Activated CD4-positive, alpha-beta memory T cell treated with anti-CD3 and anti-CD28 coated beads, Interleukin-2, amount 10 ng/mL, durations not matched to agents 7 days and 5 days (primary cell): Measurements from ENCODE around the gene SWSAP1. TPM values are rescaled to one million over a fixed set of nuclear protein-coding genes. Genes with fewer than 3 reads are reported as not detected.
A peak's percentile ranks its signal among the peaks of the same experiment; 100 is the strongest.
"Not testable (repeated sequence)": the region's sequence is repeated elsewhere in the genome, so short reads cannot be mapped to it uniquely, and the experiment has no call there.

Source experiments
- CTCF ChIA-PET: fragments of 350-600 bp; sonication (Branson Sonifier 250); formaldehyde crosslinking; loops from one replicate; lab custom pipeline; 2021; ENCODE audit warnings: antibody characterized with exemption, inconsistent platforms; lab: Charles Lee
- POLR2A ChIA-PET: fragments of 350-600 bp; sonication (Branson Sonifier 250); formaldehyde crosslinking; loops from one replicate; lab custom pipeline; 2021; ENCODE audit warnings: antibody characterized with exemption; lab: Charles Lee
- DNase-seq: peaks from one replicate; pipeline ENCODE4 v3.0.0-alpha.2; 2020
- H3K27ac Mint-ChIP-seq: one replicate; pipeline ENCODE4 v1.8.0; 2021; ENCODE audit warnings: mild to moderate bottlenecking, mixed read lengths
- H3K27me3 Mint-ChIP-seq: one replicate; pipeline ENCODE4 v1.8.0; 2021; ENCODE audit warnings: mixed read lengths
- H3K36me3 Mint-ChIP-seq: one replicate; pipeline ENCODE4 v1.8.0; 2021; ENCODE audit warnings: low read depth, mixed read lengths
- H3K4me1 Mint-ChIP-seq: one replicate; pipeline ENCODE4 v1.8.0; 2021; ENCODE audit warnings: mixed read lengths
- H3K4me3 Mint-ChIP-seq: one replicate; pipeline ENCODE4 v1.8.0; 2021; ENCODE audit warnings: mild to moderate bottlenecking, mixed read lengths
- H3K9me3 Mint-ChIP-seq: one replicate; pipeline ENCODE4 v1.8.0; 2021; ENCODE audit warnings: mixed read lengths
- total RNA-seq, 2 experiments: library from RNA; stranded (reverse); gene quantifications; one replicate each; pipeline ENCODE4 v1.2.3, GENCODE V29; 2021

Gene SWSAP1
- total RNA-seq, 2 experiments from 2014 or later = 2.6 to 2.9 TPM

DNA sequence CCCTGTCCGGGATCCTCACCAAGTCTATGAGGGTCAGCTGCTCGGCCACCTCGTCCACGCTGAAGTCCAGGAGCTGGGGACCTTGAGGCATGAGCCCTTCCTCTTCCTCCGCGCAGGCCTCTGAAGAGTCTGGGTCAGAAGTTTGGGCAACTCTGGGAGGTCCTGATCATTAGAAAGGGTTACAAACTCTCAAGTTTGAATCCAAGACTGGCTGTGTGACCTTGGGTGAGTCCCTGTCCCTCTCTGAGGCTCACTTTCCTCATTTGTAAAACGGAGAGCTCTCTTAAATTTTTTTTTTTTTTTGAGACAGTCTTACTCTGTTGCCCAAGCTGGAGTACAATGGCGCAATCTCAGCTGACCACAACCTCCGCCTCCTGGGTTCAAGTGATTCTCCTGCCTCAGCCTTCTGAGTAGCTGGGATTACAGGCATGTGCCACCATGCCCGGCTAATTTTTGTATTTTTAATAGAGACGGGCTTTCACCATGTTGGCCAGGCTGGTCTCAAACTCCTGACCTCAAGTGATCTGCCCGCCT lies 32.3 kb downstream of the SWSAP1 start:
- H3K4me1 Mint-ChIP-seq, H3K4me3 Mint-ChIP-seq, H3K27ac Mint-ChIP-seq, DNase-seq, POLR2A ChIA-PET, H3K36me3 Mint-ChIP-seq, H3K9me3 Mint-ChIP-seq: not testable (repeated sequence)
- CTCF ChIA-PET = interaction anchor here (0.6 to 2.1 kb wide), 4 partner anchors 26 to 1305 kb away, joined by 3 to 9 read pairs (median 4); no protein-coding TSS in a partner anchor
- peaks cover 10% of the 10 kb centered on the region for H3K27me3 Mint-ChIP-seq

DNA sequence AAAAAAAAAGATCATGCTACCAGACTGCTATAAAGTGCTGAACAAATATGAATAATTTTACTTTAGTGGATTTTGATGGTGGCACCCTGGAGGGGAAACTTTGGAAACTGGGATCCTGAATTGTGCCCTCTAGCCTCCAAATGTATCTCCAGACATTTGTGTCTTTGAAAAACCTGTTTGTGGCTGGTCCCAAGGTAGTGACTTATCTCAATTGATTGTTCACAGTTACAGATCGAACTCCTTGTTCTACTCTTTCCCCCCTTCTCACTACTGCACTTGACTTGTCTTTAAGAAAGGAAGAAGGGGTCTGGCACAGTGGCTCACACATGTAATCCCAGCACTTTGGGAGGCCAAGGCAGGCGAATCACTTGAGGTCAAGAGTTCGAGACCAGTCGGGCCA lies 34.1 kb downstream of the SWSAP1 start:
- CTCF ChIA-PET = interaction anchor here (2.1 kb wide), 1 partner anchor 28 kb away, joined by 9 read pairs; no protein-coding TSS in a partner anchor
- H3K9me3 Mint-ChIP-seq = no peaks in the 10 kb centered on the region
- DNase-seq = no peak
- POLR2A ChIA-PET = no interaction called here
- peaks cover 10% of the 10 kb centered on the region for H3K27me3 Mint-ChIP-seq
- no peaks in the 10 kb centered on the region for H3K4me1 Mint-ChIP-seq
- no peak overlapping the region for H3K27ac Mint-ChIP-seq
- H3K4me3 Mint-ChIP-seq = no peak overlapping the region
- H3K36me3 Mint-ChIP-seq = no peaks in the 10 kb centered on the region

DNA sequence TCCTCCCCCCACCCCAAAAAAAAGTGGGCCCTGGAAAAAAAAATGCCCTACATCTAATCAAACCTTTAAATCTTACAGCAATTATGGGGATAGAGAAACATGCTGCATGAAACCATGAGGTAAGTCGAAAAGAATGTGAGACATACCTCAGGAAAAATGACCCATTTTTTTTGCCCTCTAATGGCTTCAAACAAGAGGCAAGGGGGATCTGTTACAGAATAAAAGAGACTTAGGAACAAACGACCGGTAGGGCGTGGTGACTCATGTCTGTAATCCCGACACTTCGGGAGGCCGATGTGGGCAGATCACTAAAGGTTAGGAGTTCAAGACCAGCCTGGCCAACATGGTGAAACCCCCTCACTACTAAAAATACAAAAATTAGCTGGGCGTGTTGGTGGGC lies 36.2 kb downstream of the SWSAP1 start:
- Mint-ChIP-seq H3K27ac (no peak overlapping the region), H3K9me3 (no peaks in the 10 kb centered on the region), H3K36me3 (no peaks in the 10 kb centered on the region), H3K4me3 (no peak overlapping the region), H3K4me1 (no peaks in the 10 kb centered on the region), H3K27me3 (peaks cover 14% of the 10 kb centered on the region)
- no peak for DNase-seq
- POLR2A ChIA-PET = no interaction called here
- CTCF ChIA-PET = interaction anchor here (2.2 kb wide), 1 partner anchor 29 kb away, joined by 7 read pairs; no protein-coding TSS in a partner anchor

DNA sequence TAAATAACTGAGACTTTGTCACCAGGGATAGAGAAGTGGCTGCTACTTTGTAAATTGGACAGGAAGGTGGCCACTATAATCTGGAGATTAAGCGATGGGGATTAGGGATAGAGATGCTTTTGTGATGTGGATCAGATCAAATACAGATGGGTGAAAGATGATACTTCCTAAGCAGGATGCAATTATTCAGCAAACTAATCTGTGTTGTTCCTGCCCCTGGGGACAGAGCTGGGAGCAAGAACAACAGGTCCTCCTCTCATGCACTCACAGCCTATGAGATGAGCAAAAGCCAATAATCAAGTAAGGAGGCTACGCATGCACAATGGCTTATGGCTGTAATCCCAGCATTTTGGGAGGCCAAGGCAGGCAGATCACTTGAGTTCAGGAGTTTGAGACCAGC lies 40.1 kb downstream of the SWSAP1 start:
- Mint-ChIP-seq H3K27me3 (peaks cover 36% of the 10 kb centered on the region), H3K36me3 (no peaks in the 10 kb centered on the region), H3K27ac (no peak overlapping the region), H3K9me3 (no peaks in the 10 kb centered on the region), H3K4me3 (no peak overlapping the region), H3K4me1 (no peaks in the 10 kb centered on the region)
- ChIA-PET CTCF (no interaction called here), POLR2A (no interaction called here)
- no peak for DNase-seq

DNA sequence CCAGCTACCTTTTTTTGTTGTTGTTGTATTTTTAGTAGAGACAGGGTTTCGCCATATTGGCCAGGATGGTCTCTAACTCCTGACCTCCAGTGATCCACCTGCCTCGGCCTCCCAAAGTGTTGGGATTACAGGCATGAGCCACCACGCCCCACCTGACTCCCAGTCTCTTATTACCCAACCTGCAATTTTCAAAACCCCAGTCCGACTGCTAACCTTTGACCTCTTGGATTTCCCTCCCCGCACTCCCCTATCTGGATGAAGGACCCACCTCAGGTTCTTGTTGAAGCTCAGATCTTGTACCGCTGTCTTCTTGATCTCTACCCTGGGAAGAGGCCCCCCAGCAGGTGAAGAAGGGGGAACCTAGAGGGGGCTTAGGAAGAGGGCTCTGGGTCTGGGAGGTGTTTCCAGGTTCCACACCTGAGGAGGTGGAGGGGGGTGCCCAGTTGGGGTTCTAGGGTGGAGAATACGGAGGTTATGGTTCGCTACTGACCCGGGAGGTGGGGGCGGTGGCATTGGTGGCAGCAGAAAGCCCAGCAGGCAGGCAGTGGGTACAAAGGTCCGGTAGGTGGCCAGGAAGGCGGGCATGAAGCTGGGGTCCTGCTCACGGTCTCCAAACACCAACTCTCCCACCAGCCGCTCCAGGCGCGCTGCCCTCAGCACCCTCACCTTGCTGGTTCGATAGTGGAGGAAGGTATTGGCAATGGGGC lies 42.0 kb downstream of the SWSAP1 start:
- Mint-ChIP-seq H3K4me1 (peaks cover 11% of the 10 kb centered on the region), H3K36me3 (no peaks in the 10 kb centered on the region), H3K27ac (no peak overlapping the region), H3K9me3 (no peaks in the 10 kb centered on the region), H3K4me3 (no peak overlapping the region), H3K27me3 (peaks cover 44% of the 10 kb centered on the region)
- no peak for DNase-seq
- POLR2A ChIA-PET = no interaction called here
- CTCF ChIA-PET = no interaction called here

DNA sequence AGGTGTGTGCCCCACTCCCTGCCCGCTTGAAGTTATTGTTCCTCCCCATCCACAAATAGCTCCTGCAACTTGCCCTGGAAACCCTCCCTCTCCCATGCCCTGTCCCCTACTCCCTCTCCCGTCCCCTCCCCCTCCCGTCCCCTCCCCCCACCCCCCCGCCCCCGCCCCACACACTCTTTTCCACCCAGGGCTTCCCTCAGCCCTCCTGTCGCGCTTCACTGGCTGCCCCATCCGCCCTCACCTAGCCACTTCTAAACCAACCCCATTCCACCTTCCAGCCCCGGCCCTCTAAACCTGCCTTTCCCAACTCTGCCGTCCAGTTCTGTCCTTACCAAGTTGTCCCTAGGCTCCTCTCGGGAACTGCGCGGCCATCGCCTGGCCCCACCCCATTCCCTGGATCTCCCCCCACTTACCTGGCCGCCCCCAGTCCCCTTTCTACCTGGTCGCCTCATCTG lies 43.7 kb downstream of the SWSAP1 start:
- H3K27me3 Mint-ChIP-seq = peaks cover 57% of the 10 kb centered on the region
- DNase-seq = no peak
- H3K4me3 Mint-ChIP-seq = no peak overlapping the region
- peaks cover 26% of the 10 kb centered on the region for H3K4me1 Mint-ChIP-seq
- no peak overlapping the region for H3K27ac Mint-ChIP-seq
- ChIA-PET CTCF (interaction anchor here (0.6 kb wide), 1 partner anchor 10 kb away, joined by 4 read pairs; no protein-coding TSS in a partner anchor), POLR2A (no interaction called here)
- H3K9me3 Mint-ChIP-seq = no peaks in the 10 kb centered on the region
- no peaks in the 10 kb centered on the region for H3K36me3 Mint-ChIP-seq

DNA sequence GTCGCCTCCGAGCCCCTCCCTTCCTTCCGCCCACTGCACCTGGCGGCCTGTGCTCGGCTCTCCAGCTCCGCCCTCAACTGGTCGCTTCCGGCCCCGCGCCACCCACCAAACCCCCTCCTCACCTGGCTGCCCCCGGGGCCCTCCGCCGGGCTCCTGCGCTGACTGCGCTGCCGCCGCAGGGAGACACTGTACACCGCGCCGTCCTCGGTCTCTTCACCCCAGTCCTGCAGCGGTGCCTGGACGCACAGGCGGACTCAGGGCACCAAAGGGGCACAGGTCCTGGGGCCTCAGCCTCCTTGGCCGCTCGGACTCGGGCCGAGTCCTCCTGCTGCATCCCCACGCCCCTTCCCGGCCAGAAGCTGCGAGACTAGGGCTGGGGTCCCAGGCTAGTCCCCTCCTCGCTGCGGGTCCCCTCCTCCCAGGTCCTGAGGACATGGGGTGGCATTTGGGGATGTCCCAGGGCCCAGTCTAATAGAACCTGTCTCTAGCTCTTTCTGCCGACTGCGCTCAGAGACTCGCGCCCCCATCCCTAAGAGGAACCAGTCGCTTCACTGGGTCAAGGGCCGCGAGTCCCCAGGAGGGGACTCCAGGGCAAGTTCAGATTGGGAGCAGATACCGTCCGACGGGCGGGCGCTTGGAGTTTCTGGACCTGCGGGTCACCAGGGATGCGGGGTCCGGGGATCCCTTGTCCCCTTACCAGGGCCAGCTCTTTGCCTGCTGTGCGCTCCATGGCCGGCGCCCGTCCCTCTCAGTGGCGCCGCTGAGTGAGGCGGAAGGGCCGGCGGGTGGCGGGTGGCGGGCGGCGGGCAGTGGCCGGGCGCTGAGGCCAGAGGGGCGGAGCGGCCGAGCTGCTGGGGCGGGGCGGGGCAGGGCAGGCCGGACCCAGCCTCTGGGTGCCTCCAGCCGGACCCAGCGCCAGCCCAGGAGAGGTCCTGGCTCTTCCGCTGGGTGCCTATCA lies 44.4 kb downstream of the SWSAP1 start, which contains the start of gene RGL3:
TSS of gene RGL3 (minus strand) at position 766 of the 958 bp plus-strand sequence. CDS start at position 730, 36 bp downstream.
- no peak within 1 kb of the TSS for H3K4me3 Mint-ChIP-seq
- ChIA-PET CTCF (no interaction called here), POLR2A (no interaction called here)
- peaks cover 64% of the 10 kb centered on the region for H3K27me3 Mint-ChIP-seq
- no peak for DNase-seq
- no peaks in the 10 kb centered on the region for H3K9me3 Mint-ChIP-seq
- peaks cover 33% of the 10 kb centered on the region for H3K4me1 Mint-ChIP-seq
- no peaks in the 10 kb centered on the region for H3K36me3 Mint-ChIP-seq
- H3K27ac Mint-ChIP-seq = no peak within 1 kb of the TSS

DNA sequence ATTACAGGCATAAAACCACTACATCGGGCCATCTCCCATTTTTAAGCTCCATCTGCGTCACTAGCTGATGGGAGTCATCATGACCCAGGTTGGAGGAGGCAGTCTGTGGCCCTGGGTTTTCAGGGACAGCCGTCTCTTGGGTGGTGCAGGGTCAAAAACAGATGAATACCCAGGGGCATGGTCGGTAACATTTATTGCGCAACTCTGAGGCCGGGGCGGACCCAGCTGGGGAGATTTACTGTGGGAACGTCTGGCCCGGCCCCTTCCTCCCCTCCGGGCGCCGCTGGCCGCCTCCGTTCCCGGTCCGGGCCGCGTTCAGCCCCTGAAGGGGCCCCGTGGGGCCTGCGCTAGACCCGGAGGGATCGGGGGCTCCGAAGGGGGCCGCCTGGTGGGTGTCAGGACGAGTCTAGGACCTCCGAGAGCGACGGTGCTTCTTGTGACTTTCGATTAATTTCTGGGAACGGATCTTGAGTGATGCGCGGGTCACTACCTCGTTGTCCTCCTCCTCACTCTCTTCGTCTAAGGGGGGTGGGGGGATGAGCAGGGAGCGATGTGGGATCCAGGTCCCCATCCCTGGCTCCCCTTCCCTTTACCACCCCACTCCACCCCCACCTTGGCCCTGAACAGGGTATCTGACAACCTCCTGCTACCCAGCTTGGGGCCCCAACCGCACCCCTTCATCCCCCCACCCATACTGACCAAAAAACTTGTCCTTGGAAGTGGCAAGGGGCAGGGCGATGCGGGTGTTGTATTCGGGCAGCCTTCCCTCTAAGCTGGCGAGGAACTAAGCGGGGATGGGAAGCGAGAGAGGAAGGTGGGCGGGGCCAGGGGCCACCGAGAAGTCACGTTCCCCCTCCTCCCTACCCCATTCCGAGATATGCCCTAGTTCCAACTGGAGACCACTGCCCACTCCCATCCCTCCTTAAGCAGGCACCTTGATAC lies 46.2 kb downstream of the SWSAP1 start:
- H3K9me3 Mint-ChIP-seq = no peaks in the 10 kb centered on the region
- ChIA-PET POLR2A (interaction anchor here (1.0 to 1.6 kb wide), 4 partner anchors 16 to 62 kb away, joined by 3 to 5 read pairs (median 4); no protein-coding TSS in a partner anchor), CTCF (interaction anchor here (0.8 to 1.6 kb wide), 2 partner anchors 34 to 39 kb away, joined by 3 to 8 read pairs; no protein-coding TSS in a partner anchor)
- no peaks in the 10 kb centered on the region for H3K36me3 Mint-ChIP-seq
- H3K27ac Mint-ChIP-seq = no peak overlapping the region
- H3K4me3 Mint-ChIP-seq = no peak overlapping the region
- H3K4me1 Mint-ChIP-seq = peaks cover 34% of the 10 kb centered on the region
- DNase-seq = no peak
- peaks cover 64% of the 10 kb centered on the region for H3K27me3 Mint-ChIP-seq

DNA sequence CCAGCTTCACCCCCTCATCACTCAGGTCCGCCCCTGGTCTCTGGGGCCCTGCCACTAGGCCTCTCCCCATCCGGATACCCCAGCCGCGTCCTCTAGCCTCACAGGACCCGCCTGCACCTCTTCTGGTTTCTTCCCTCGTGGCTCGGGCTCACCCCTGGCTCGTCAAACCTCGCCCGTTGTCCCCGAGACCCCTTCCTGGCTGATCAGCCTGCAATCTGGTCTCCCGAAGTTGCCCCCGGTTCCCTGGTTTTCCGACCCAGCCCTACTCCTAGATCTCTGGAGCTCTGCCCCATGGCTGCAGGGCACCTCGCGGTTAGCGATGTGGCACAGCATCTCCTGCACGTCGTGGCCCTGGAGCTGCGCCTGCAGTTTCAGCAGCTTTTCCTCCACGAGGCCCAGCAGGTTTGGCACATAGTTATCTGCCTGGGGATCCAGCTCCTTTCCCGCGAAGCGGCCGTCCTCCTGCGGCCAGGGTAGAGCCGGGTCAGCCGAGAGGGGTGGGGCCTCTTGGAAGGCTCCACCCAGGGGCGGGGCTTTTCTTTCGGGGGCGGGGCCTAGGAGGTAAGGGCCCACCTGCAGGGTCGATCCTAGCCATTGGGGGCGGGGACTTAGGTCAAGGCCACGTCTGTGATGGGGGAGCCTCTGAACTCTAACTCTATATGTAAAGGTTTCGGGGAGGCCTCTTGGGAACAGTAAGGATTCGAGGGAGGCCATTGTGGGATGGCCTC lies 47.1 kb downstream of the SWSAP1 start:
- CTCF ChIA-PET = interaction anchor here (0.8 to 1.8 kb wide), 5 partner anchors 34 to 47 kb away, joined by 3 to 8 read pairs (median 4); partner anchors contain the start of gene SWSAP1
- H3K4me3 Mint-ChIP-seq = peak overlapping the region; percentile 21
- H3K27me3 Mint-ChIP-seq = peaks cover 61% of the 10 kb centered on the region
- POLR2A ChIA-PET = interaction anchor here (1.0 to 2.3 kb wide), 5 partner anchors 15 to 61 kb away, joined by 3 to 7 read pairs (median 4); no protein-coding TSS in a partner anchor
- H3K9me3 Mint-ChIP-seq = no peaks in the 10 kb centered on the region
- H3K27ac Mint-ChIP-seq = no peak overlapping the region
- peaks cover 34% of the 10 kb centered on the region for H3K4me1 Mint-ChIP-seq
- peak; percentile 45 for DNase-seq
- no peaks in the 10 kb centered on the region for H3K36me3 Mint-ChIP-seq

DNA sequence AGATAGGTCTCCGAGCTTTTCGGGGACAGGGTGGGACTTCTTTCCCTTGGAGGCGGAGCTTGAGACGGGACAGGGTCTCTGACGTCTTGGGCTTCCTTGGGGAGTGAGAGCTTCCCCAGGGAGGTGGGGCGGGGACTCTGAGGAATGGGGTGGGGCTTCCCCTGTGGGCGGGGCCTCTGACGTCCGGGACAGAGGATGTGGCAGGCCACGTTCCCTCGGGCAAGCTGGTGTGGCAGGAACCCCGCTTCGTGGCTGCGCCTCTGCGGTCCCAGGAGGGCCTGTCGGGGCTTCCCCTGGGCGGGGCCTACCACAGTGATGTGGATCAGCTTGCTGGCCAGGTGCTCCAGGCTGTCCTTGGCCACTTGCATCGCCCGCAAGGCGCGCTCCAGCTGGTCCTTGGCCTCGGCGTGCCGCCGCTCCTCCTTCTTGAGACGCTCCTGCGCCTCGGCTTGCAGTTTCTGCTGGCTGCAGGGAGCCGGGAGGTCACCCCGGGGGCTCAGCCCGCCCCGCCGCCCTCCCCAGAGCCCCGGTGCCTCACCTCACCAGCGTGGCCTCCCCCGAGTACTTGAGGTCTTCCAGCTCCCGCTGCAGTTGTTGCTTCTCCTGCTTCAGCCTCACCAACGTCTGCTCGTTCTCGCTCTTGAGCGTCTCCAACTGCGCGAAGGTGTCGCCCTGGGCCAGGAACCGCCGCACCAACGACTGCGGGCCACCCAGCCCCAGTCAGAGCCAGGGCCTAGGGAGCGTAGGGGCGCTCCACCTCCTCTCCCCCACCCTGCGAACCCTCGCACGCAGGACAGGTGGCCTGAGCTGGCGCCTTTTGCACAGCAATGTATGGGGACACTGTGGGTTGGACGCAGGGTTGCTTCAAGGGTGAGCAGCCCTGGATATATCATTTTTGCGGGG lies 47.9 kb downstream of the SWSAP1 start:
- Mint-ChIP-seq H3K27ac (no peak overlapping the region), H3K9me3 (no peaks in the 10 kb centered on the region), H3K4me3 (peak overlapping the region; percentile 58), H3K36me3 (no peaks in the 10 kb centered on the region), H3K27me3 (peaks cover 56% of the 10 kb centered on the region), H3K4me1 (peaks cover 34% of the 10 kb centered on the region)
- ChIA-PET POLR2A (interaction anchor here (0.9 to 2.3 kb wide), 5 partner anchors 13 to 60 kb away, joined by 3 to 7 read pairs (median 4); partner anchors contain the start of genes ODAD3 and PRKCSH), CTCF (interaction anchor here (0.6 to 1.8 kb wide), 7 partner anchors 13 to 208 kb away, joined by 3 to 8 read pairs (median 4); partner anchors contain the start of genes ODAD3, PRKCSH and SWSAP1)
- DNase-seq = peak; percentile 85
